ENCODE results near the gene BOLL. TPM values are rescaled to one million over a fixed set of nuclear protein-coding genes. Genes with fewer than 3 reads are reported as not detected.
A peak's percentile ranks its signal among the peaks of the same experiment; 100 is the strongest.
"Not testable (repeated sequence)": the region's sequence is repeated elsewhere in the genome, so short reads cannot be mapped to it uniquely, and the experiment has no call there.

The BOLL gene
- total RNA-seq, 1 donor from 2014 or later = not detected

GRCh38 chr2:197798187-197798586, 13.1 kb upstream of the BOLL start:
- DNase-seq (ENCODE audit: low read depth) = no peak

- no peak for DNase-seq (ENCODE audit: low read depth)
These were observed 10.2 kb upstream of the BOLL start for GRCh38 chr2:197795277-197795676.

GRCh38 chr2:197793456-197793855, 8.3 kb upstream of the BOLL start:
- no peak for DNase-seq (ENCODE audit: low read depth)

- no peak for DNase-seq (ENCODE audit: low read depth)
These were observed 1.1 kb upstream of the BOLL start for GRCh38 chr2:197786010-197786877.

- DNase-seq (ENCODE audit: low read depth) = no peak
These were observed 3.0 kb downstream of the BOLL start for GRCh38 chr2:197782126-197782525.

GRCh38 chr2:197779261-197779660, 5.9 kb downstream of the BOLL start:
- DNase-seq (ENCODE audit: low read depth) = no peak

- peak; percentile 33 for DNase-seq (ENCODE audit: low read depth)
These were observed 7.2 kb downstream of the BOLL start for GRCh38 chr2:197777823-197778407.

GRCh38 chr2:197760293-197760657, 24.8 kb downstream of the BOLL start:
- DNase-seq (ENCODE audit: low read depth) = no peak

- DNase-seq (ENCODE audit: low read depth) = no peak
These were observed 25.4 kb downstream of the BOLL start for GRCh38 chr2:197759625-197760292.

GRCh38 chr2:197759013-197759412, 26.1 kb downstream of the BOLL start:
- DNase-seq (ENCODE audit: low read depth) = no peak

- no peak for DNase-seq (ENCODE audit: low read depth)
These were observed 44.9 kb downstream of the BOLL start for GRCh38 chr2:197740200-197740599.

- DNase-seq (ENCODE audit: low read depth) = not testable (repeated sequence)
These were observed 56.3 kb downstream of the BOLL start for GRCh38 chr2:197728555-197729544.

- DNase-seq (ENCODE audit: low read depth) = no peak
These were observed 58.1 kb downstream of the BOLL start for GRCh38 chr2:197727011-197727410.

GRCh38 chr2:197717863-197718262, 67.3 kb downstream of the BOLL start:
- DNase-seq (ENCODE audit: low read depth) = no peak

GRCh38 chr2:197713271-197713670, 71.8 kb downstream of the BOLL start:
- no peak for DNase-seq (ENCODE audit: low read depth)

- DNase-seq (ENCODE audit: low read depth) = no peak
These were observed 73.5 kb downstream of the BOLL start for GRCh38 chr2:197711578-197711977.

- DNase-seq (ENCODE audit: low read depth) = no peak
These were observed 74.6 kb downstream of the BOLL start for GRCh38 chr2:197710424-197711042.

- not testable (repeated sequence) for DNase-seq (ENCODE audit: low read depth)
These were observed 76.0 kb downstream of the BOLL start for GRCh38 chr2:197709140-197709539.

GRCh38 chr2:197708331-197708730, 76.8 kb downstream of the BOLL start:
- DNase-seq (ENCODE audit: low read depth) = peak; percentile 68

- DNase-seq (ENCODE audit: low read depth) = peak; percentile 57
These were observed 77.6 kb downstream of the BOLL start for GRCh38 chr2:197707316-197708213.

Data from renal cortical epithelial cell (primary cell).